ENCODE data around the gene LRRK1.

DNA sequence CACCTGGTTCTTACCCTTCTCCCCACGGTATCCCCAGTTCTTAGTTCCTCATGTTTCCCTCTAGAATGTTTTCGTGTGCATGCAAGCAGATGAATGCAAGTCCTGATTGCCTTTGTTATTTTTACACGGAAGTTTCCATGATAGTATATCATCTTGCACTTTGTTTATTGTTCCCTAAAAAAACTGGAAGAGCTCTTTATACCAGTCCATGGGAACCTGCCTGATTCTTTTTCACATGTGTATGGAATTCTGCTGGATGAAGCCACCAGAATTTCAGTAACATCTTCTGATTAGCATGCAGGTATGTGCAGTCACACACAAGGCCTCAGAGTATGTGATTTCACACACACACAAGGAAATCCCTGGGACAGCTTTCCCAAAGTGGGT is 16.0 kb upstream of the LRRK1 start:
- TF ChIP-seq, protein P1, sequence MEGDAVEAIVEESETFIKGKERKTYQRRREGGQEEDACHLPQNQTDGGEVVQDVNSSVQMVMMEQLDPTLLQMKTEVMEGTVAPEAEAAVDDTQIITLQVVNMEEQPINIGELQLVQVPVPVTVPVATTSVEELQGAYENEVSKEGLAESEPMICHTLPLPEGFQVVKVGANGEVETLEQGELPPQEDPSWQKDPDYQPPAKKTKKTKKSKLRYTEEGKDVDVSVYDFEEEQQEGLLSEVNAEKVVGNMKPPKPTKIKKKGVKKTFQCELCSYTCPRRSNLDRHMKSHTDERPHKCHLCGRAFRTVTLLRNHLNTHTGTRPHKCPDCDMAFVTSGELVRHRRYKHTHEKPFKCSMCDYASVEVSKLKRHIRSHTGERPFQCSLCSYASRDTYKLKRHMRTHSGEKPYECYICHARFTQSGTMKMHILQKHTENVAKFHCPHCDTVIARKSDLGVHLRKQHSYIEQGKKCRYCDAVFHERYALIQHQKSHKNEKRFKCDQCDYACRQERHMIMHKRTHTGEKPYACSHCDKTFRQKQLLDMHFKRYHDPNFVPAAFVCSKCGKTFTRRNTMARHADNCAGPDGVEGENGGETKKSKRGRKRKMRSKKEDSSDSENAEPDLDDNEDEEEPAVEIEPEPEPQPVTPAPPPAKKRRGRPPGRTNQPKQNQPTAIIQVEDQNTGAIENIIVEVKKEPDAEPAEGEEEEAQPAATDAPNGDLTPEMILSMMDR (IDR thresholded peaks at IDR 0.05) = no peak
- TF ChIP-seq POLR2A (IDR thresholded peaks at IDR 0.05) = no peak

All from uterus (tissue), 2 donors.